OCI-LY3 (cell line): ENCODE results near the gene NECAB3.
"Not testable (repeated sequence)": the region's sequence is repeated elsewhere in the genome, so short reads cannot be mapped to it uniquely, and the experiment has no call there.

ENCODE experiments used
- H2AFZ ChIP-seq: fragments of 200-600, 300-600 bp; shearing (Covaris generic); 2 replicates; pipeline ENCODE4 v1.6.0; 2014; ENCODE audit warnings: antibody characterized with exemption, low read depth, low read length
- H3K27ac ChIP-seq: fragments of 200-600, 300-600 bp; sonication (generic); 2 replicates; pipeline ENCODE4 v1.5.1; 2014; ENCODE audit warnings: mild to moderate bottlenecking, low read length, moderate library complexity, mixed read lengths
- H3K27me3 ChIP-seq: fragments of 200-600, 300-600 bp; sonication (generic); 2 replicates; pipeline ENCODE4 v1.6.1; 2014; ENCODE audit warnings: low read depth, low read length, mixed read lengths
- H3K36me3 ChIP-seq: fragments of 200-600, 300-600 bp; sonication (generic); replicated peaks from 2 replicates; pipeline ENCODE3; 2014; ENCODE audit warnings: low read depth, low read length, mixed read lengths
- H3K4me1 ChIP-seq: fragments of 300-600, 200-600 bp; sonication (generic); 2 replicates; pipeline ENCODE4 v1.6.1; 2014; ENCODE audit warnings: low read length, mixed read lengths
- H3K4me2 ChIP-seq: fragments of 200-600, 300-600 bp; sonication (generic); 2 replicates; pipeline ENCODE4 v1.6.1; 2014; ENCODE audit warnings: low read length, mixed read lengths
- H3K4me3 ChIP-seq: fragments of 300-600, 200-600 bp; sonication (generic); 2 replicates; pipeline ENCODE4 v1.5.1; 2014; ENCODE audit warnings: antibody characterized with exemption, mild to moderate bottlenecking, low read length, moderate library complexity
- H3K79me2 ChIP-seq: fragments of 300-600, 200-600 bp; shearing (Covaris generic); 2 replicates; pipeline ENCODE4 v1.6.1; 2014; ENCODE audit warnings: mild to moderate bottlenecking, low read length, mixed read lengths
- H3K9ac ChIP-seq: fragments of 300-600, 200-600 bp; shearing (Covaris generic); 2 replicates; pipeline ENCODE4 v1.6.0; 2014; ENCODE audit warnings: mild to moderate bottlenecking, low read length, moderate library complexity
- H3K9me3 ChIP-seq: fragments of 200-600, 300-600 bp; shearing (Covaris generic); 2 replicates; pipeline ENCODE4 v1.6.1; 2014; ENCODE audit warnings: low read length, mixed read lengths; ENCODE audit not compliant: insufficient read depth
- H4K20me1 ChIP-seq: fragments of 200-600, 300-600 bp; sonication (generic); 2 replicates; pipeline ENCODE4 v1.6.1; 2016; ENCODE audit warnings: low read length, mixed read lengths; ENCODE audit not compliant: insufficient read depth
- CTCF ChIP-seq: fragments of 200-600, 300-600 bp; sonication (generic); IDR thresholded peaks from 2 replicates; pipeline ENCODE4 v1.5.1; 2014; ENCODE audit warnings: antibody characterized with exemption, low read length, low read depth
- EZH2phosphoT487 ChIP-seq: fragments of 200-600 bp; shearing (Covaris generic); IDR thresholded peaks from 2 replicates; pipeline ENCODE4 v1.6.1; 2018; ENCODE audit warnings: antibody characterized with exemption, mixed run types, low read depth

The NECAB3 gene

DNA sequence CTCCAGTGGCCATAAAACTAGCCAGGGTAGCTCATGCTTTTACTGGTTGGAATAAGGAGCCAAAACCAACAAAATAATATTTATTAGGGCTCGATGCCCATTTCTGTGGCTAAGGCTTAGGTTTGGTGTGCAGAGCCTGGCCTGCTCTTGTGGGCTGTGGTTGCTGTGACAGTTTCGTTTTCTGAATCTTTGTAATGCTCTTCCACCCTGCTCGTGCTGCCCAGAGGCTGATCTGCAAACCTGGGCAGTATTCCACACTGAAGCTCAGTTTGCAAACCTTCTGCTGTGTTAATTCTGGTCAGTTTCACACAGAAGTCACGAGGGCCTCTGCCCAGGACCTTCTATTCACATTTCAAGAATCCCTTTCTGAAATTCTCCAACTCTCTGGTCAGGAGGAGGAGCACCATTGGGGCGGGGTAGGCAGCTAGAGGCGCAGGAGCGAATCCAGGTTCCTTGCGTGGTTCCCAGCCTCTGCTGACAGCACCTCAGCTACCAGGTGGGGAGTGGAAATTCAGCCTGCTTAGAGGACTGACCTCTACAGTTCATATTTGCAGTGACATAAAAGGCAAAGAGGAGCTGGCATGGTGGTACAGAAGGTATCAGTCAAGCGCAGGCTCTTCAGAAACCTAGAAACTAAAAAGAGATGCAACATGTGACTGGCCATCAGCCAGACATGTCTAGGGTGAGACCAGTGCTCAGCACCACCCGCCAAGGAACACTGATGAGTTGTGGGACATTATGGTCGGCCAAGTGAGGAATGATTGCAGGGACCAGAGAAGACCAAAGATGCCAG lies 26.4 kb downstream of the NECAB3 start:
- TF ChIP-seq EZH2phosphoT487 (no peak), CTCF (no peak)
- no peak overlapping the region for H2AFZ ChIP-seq
- no peak overlapping the region for H3K4me3 ChIP-seq
- H3K4me1 ChIP-seq = peaks cover 22% of the 10 kb centered on the region
- H3K9me3 ChIP-seq = no peaks in the 10 kb centered on the region
- no peaks in the 10 kb centered on the region for H4K20me1 ChIP-seq
- no peaks in the 10 kb centered on the region for H3K27me3 ChIP-seq
- no peaks in the 10 kb centered on the region for H3K79me2 ChIP-seq
- no peak overlapping the region for H3K9ac ChIP-seq
- H3K27ac ChIP-seq = no peak overlapping the region
- H3K36me3 ChIP-seq = peaks cover 17% of the 10 kb centered on the region
- H3K4me2 ChIP-seq = no peak overlapping the region

GRCh38 chr20:33646959-33647602 lies 27.1 kb downstream of the NECAB3 start:
- not testable (repeated sequence) for H3K79me2 ChIP-seq, H3K9ac ChIP-seq, H4K20me1 ChIP-seq, H3K27me3 ChIP-seq, H3K27ac ChIP-seq, H3K9me3 ChIP-seq, H2AFZ ChIP-seq, H3K4me3 ChIP-seq, H3K4me2 ChIP-seq
- Histone ChIP-seq H3K36me3 (peaks cover 17% of the 10 kb centered on the region), H3K4me1 (peaks cover 14% of the 10 kb centered on the region)

DNA sequence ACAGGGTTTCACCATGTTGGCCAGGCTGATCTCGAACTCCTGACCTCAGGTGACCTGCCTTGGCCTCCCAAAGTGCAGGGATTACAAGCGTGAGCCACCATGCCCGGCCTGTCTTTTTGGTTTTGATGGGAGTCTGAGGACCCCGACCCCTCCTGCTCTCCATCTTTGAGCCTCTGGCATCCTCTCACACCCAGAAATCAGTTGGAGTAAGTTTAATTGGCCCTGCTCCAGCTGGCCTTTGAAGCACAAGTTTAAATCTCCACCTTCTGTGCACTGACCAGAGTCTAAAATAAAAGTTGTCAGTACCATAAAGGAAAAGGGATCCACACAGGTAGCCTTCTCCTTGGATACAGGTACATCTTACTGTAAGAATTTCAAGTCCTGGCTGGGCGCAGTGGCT lies 28.0 kb downstream of the NECAB3 start:
- peaks cover 19% of the 10 kb centered on the region for H3K36me3 ChIP-seq
- H3K9ac ChIP-seq = no peak overlapping the region
- H2AFZ ChIP-seq = no peak overlapping the region
- TF ChIP-seq CTCF = no peak
- TF ChIP-seq EZH2phosphoT487 = no peak
- no peaks in the 10 kb centered on the region for H3K9me3 ChIP-seq
- H3K4me2 ChIP-seq = no peak overlapping the region
- no peaks in the 10 kb centered on the region for H3K27me3 ChIP-seq
- no peak overlapping the region for H3K4me3 ChIP-seq
- H4K20me1 ChIP-seq = no peaks in the 10 kb centered on the region
- H3K79me2 ChIP-seq = no peaks in the 10 kb centered on the region
- H3K4me1 ChIP-seq = peaks cover 5% of the 10 kb centered on the region; the same call in 1 of the 2 replicates
- no peak overlapping the region for H3K27ac ChIP-seq

GRCh38 chr20:33645396-33645795 lies 28.8 kb downstream of the NECAB3 start:
- H3K36me3 ChIP-seq = peaks cover 20% of the 10 kb centered on the region

More at GRCh38 chr20:33645396-33645795, 28.8 kb downstream of the NECAB3 start:
- no peak overlapping the region for H3K4me3 ChIP-seq
- no peaks in the 10 kb centered on the region for H3K9me3 ChIP-seq
- no peak overlapping the region for H3K4me2 ChIP-seq
- TF ChIP-seq CTCF (no peak), EZH2phosphoT487 (no peak)
- no peaks in the 10 kb centered on the region for H3K27me3 ChIP-seq
- no peaks in the 10 kb centered on the region for H4K20me1 ChIP-seq
- peaks cover 5% of the 10 kb centered on the region; the same call in 1 of the 2 replicates for H3K4me1 ChIP-seq
- no peak overlapping the region for H2AFZ ChIP-seq
- no peak overlapping the region for H3K9ac ChIP-seq
- no peak overlapping the region for H3K27ac ChIP-seq
- no peaks in the 10 kb centered on the region for H3K79me2 ChIP-seq
